A549 treated with AZD9567 at 1 μM for 4 hours (cell line): ENCODE data around the gene NQO2. TPM values are rescaled to one million over a fixed set of nuclear protein-coding genes. Genes with fewer than 3 reads are reported as not detected.

Experiments
- total RNA-seq: library from RNA; stranded (reverse); fragments of 200-300 nt; extraction: Qiagen RNA extraction; gene quantifications from 5 replicates; pipeline ENCODE4 v1.2.3, GENCODE V29; 2022; ENCODE audit not compliant: insufficient read depth

NQO2 gene
- 67.3 to 78.2 TPM (median 74.7 TPM) in 5 replicates for total RNA-seq

GRCh38 chr6:2999618-3000557 is at the start of gene NQO2:
Gene NQO2, plus strand, starts transcription at chr6:2999894. Its CDS starts 6,659 bp downstream, at chr6:3006553.

GRCh38 chr6:2971420-2972218 is 28.1 kb upstream of the NQO2 start, which contains the start of gene SERPINB6:
Gene SERPINB6, minus strand, starts transcription at chr6:2971567. Its CDS starts 12,235 bp downstream, at chr6:2959332.

GRCh38 chr6:3068329-3069214 is 68.9 kb downstream of the NQO2 start, which contains the start of gene RIPK1:
Gene RIPK1, plus strand, starts transcription at chr6:3068494. Its CDS starts 8,330 bp downstream, at chr6:3076824.

Other genes starting within 250 kb of the NQO2 start
- gene MYLK4, start 249.0 kb upstream of the NQO2 start, total RNA-seq, result 0.11 to 0.86 TPM (median 0.15 TPM) in 5 replicates
- gene WRNIP1, start 234.5 kb upstream of the NQO2 start, total RNA-seq, result 31.8 to 39.5 TPM (median 37.0 TPM) in 5 replicates
- 42.8 to 58.7 TPM (median 47.1 TPM) in 5 replicates for gene SERPINB1, start 158.0 kb upstream of the NQO2 start, total RNA-seq
- gene SERPINB9, start 96.6 kb upstream of the NQO2 start, total RNA-seq, result 7.3 to 11.6 TPM (median 8.7 TPM) in 5 replicates
- gene SERPINB6, start 28.3 kb upstream of the NQO2 start, total RNA-seq, result 125 to 132 TPM (median 129 TPM) in 5 replicates
- 12.7 to 14.1 TPM (median 12.8 TPM) in 5 replicates for gene RIPK1, start 68.6 kb downstream of the NQO2 start, total RNA-seq
- gene BPHL, start 118.8 kb downstream of the NQO2 start, total RNA-seq, result 23.1 to 25.6 TPM (median 24.8 TPM) in 5 replicates
- gene TUBB2A, start 157.7 kb downstream of the NQO2 start, total RNA-seq, result 87.1 to 113 TPM (median 110 TPM) in 5 replicates
- 14.9 to 20.4 TPM (median 15.7 TPM) in 5 replicates for gene TUBB2B, start 227.8 kb downstream of the NQO2 start, total RNA-seq